GM21528 (cell line): Measurements from ENCODE around the gene DDX51.
"Not testable (repeated sequence)": the region's sequence is repeated elsewhere in the genome, so short reads cannot be mapped to it uniquely, and the experiment has no call there.

Experiments used
- ATAC-seq: cut with Tn5 transposase; IDR thresholded peaks from one replicate; pipeline ENCODE4 v1.9.1; 2021; ENCODE audit warnings: mild to moderate bottlenecking, moderate library complexity; ENCODE audit not compliant: unreplicated experiment, low FRiP score

The DDX51 gene

DNA sequence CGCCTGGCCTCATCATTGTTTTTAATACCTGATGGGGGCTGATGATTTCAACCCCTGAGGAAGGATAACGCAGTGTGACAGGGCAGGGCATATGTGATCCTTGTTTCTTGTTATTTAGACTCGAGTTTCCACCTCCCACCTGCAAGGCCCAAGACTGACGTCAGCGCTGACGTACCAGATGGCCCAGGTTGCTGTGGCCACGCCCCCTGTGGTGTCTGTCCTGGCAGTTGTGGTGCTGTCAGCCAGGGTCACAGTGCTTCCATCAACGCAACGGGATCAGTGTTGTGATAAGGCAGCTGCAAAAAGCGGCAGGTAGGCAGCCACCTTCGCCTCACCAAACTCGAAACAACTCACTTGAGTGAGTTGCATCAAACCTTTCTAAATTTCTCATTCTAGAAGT is 18.4 kb downstream of the DDX51 start:
- ATAC-seq: no peak

DNA sequence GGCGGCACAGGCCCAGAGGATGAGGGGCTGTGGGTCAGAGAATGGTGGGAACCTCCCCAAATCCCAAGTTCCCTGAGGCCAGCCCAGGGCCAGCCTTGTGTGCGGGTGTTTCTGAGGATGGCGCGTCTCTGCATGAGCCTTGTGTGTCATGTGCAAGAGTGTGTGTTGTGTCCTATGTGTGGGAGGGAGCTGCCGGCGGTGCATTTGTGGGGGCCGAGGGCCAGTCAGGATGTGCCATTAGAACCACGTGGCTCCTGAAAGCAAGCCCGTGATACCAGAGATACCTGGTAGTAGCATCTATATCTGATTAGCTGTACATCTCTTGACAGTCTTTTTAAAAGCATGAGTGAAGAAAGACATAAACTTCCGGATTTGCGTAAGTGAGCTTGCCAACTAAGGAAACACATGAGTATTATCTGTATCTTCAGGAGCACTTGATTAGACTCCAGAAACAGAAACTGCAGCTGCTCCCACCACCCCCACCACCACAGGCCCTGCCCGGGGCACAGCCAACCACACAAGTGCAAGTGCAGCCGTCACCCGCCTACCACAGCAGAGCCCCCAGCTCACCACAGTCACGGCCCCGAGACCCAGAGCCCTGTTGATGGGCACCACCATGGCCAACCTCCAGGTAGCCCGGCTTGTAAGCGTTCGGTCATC is 19.2 kb downstream of the DDX51 start:
- no peak for ATAC-seq

DNA sequence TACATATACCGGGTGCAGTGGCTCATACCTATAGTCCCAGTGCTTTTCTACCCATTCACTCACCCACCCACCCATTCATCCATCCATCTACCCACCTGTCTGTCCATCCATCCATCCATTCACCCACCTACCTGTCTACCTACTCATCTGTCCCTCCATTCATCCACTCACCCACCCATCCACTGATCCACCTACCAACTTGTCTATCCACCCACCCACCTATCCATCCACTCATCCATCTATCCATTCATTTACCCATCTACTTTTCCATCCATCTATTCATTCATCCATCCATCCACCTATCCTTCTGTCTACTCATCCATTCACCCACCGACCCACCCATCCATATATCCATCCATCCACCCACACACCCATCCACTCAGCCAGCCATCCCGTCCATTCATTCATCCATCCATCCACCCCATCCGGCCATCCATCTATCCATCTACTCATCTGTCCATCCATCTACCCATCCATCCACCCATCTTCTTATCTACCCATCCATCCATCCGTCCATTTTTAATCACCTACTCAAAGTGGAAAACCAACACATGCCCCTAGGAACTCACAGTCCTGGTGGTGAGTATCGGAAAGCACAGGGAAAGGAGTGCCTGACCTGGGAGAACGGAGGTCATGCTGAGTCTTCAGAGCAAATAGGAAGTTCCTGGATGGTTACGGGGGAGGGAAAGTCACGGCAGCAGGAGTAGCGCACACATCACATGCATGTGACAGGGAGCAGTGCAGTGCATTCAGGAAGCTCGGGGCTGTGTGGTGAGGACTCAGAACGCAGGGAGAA is 20.0 kb downstream of the DDX51 start:
- ATAC-seq: no peak

DNA sequence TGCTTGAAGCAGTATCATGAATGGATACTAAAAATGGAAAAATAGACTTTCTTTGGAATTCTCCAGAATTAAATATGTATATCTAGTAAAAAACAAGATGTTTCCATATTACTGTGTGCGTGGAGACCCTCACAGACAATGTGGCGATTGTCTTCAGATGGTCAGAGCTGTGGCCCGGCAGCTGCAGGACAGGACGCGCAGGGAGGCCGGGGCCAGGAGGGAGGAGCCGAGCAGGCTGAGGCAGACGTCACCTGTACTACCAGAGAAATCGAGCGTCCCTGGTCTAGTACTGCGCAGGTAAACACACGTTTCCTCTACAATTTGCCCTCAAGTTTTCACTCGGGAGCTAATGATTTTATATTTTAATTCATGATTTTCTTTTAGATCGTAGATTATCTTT is 22.8 kb downstream of the DDX51 start:
- no peak for ATAC-seq

DNA sequence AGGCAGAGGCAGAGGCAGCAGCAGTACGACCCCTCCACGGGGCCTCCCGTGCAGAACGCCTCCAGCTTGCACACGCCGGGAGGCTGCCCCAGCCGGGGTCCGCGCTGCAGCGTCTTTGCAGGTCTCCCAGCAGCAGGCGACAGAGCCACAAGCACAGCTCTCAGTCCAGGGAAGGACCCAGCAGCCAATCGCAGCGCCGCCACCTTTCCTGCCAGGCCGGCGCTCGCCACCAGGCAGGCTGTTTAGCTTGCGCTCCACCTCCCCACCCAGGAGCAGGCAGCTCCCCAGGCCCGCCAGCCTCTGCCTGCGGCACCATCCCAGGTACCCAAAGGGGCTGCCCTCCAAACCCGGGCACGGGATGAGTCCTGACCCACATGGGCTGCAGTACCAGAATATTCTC is 25.2 kb downstream of the DDX51 start:
- ATAC-seq: no peak

DNA sequence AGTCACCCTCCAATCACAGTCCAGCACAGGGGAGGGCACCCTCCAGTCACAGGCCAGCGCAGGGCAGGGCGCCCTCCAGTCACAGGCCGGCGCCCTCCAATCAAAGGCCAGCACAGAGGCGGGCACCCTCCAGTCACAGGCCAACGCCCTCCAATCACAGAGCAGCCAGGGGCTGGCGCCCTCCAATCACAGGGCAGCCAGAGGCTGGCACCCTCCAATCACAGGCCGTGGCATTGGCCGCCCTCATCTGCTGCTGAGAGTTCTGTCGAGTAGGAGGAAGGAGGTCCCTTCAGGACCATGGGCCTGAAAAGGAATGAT is 26.6 kb downstream of the DDX51 start:
- no peak for ATAC-seq

DNA sequence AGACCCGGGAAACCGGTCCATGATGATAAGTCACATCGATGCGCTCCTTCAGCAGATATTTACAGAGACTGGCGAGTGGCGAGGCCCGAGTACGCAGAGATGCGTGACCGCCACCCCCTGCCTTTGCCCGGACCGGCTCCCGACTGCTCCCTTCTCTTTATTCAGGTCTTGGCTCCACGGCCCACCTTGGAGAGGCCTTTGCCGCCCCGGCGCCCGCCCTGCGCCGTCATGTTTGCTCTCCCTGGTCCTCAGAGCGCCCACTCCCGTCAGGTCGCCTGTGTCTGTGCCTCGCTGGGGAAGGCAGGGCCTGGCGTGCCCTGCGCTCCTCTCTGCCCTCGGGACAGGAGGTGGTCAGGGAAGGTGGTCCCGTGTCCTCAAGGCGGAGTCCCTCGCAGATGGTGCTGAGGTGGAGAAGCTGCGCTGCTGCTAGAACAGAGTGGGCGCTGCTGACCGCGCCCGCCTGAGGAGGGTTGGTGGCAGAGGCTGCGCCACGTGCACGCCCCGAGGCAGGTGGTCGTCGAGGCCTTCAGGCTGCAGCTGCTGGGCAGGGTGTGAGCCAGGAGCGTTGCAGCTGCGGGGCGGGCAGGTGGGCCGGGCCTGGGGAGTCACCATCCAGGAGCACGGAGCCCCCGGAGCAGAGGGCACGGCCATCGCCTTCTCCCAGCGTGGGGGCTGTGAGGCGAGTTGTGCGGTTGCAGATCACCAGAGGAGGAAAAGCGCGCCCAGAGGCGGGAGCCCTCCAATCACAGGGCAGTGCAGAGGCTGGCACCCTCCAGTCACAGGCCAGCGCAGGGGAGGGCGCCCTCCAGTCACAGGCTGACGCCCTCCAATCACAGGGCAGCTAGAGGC is 27.2 kb downstream of the DDX51 start:
- no peak for ATAC-seq

DNA sequence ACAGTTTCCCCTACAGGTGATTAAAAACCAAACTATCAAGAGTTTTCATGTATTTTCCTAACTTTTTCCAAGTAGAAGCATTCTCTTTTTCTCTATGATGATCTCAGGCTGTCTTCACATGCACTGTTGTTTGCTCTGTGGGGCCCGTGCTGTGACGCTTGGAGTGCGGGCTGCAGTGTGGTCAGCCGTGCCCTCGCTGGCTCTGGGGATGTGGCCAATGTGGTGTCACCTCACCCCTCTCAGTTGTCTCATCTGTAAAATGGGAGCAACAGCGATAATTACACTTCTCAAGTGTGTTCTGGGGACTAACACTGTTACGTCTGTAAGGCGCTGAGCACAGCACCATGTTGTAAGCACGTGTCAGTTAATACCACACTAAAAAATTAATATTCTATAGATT is 28.6 kb downstream of the DDX51 start:
- no peak for ATAC-seq

DNA sequence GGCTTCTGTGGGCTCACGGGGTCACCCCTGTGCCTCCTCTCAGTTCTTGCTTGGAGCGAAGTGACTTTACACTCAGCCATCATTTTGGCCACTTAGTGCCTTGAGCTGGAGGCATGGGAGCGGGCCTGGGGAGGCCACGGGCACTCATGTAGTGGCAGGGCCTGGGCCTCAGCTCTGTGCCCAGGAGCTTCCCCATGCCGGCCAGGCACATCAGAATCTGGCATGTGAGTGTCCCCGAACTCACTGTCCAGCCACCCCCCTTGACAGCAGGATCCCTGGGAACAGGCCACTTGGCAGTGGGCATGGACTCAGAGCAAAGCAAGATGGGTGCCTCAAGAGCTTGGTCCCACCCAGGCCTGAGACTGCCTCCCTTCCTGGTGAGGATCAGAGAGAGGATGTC is 29.5 kb downstream of the DDX51 start:
- no peak for ATAC-seq

DNA sequence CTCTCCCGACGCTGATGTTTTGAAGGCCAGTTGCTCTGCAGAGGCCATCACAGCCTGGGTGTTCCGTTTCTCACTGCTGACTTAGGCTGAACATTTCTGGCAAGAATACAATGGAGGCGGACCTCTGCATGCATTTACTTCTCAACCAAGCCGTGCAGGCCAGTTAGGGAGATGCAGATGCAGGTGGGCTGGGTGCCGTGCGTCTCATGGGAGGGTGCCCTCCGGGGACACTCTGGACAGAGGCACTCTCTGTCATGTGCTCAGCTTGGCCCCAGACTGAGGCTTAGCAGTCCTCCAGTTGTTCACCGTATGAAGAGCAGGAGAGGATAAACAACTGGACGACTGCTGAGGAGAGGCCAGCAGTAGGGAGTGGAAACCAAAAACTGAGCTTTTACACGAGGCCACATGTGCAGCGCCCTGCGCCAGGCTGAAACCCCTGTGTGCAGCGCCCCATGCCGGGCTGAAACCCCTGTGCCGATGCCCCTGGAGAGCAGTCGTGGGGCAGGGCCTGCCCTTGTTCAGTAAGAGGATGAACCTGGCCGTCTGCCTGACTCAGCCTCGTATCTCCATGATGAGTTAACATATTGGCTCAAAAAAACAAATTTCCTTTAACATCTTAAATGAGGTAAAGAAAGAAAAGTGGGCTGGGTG is 32.3 kb downstream of the DDX51 start:
- ATAC-seq: no peak

DNA sequence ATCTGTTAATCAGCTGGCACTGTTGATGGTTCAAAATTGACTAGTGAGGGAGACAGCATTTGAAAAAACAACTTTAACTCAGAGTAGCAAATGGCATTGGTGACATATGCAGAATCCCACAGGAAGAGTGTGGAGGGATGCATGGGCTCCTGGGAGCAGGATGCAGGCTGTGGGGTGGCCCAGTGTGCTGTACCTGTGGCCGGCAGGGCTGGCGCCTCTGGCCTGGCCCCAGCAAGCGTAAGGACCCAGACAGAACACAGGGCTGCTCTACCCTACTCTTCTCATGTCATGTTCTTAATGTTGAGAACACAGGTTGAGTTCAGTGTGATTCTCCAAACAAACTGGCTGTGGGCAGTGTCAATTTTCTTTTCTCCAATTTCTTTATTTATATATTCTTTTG is 33.4 kb downstream of the DDX51 start:
- no peak for ATAC-seq

DNA sequence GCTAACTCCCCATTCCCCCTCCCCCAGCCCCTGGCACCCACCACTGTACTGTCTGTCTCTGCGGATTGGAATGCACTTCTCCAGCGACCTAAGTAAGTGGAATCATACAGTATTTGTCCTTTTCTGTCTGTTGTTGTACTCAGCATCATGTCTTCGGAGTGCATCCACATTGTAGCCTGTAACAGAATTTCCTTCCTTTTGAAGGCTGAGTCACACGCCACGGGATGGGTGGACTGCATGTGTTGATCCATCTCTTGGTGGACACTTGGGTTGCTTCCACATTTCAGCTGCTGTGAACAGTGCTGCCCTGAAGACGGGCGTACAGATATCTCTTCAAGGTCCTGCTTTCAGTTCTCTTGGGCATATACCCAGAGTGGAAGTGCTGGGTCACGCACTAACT is 34.4 kb downstream of the DDX51 start:
- ATAC-seq: no peak

DNA sequence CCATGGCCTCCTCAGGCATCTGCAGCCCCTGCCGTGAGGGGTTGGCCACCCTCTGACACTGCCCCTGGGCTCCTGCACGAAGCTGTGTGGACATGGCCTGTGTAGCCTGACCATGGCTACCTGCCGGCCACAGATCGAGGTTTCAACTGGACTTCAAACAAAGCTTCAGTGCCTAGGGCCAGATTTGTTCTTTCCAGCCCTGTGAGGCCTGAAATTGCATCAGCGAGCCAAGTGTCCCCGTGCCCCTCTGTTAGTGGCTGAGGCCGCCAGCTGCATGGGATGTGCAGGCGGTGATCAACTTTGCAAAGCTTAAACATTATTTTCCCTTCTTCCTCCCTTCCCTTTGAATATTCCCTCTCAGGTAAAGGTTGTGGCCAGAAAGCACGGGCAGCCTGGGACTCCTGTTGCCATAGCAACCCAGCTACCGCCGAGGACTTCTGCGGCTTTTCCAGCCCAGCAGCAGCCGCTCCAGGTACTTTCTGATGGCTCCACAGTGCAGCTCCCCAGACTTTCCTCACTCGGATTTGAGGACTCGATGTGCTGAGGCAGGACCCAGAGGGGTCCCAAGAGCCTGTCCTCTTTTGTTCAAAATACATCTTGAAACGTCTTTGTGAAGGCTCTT is 35.8 kb downstream of the DDX51 start:
- no peak for ATAC-seq

DNA sequence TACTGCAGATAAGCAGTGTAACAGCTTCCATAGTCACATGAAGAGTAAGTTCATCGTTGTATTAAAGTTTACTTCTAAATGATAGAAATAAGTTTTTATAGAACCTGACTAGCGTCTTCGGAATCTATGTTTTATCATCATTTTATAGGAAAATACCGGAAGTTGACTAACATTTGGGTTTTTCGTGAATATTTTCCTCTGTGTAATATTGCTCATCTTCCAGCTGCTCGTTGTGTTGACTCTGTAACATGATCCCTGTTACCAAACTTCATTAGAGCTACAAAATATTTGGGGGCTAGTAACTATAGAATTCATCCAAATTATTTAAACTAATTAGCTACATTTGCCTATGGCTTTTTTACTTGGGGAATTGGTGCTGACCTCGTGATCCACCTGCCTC is 37.2 kb downstream of the DDX51 start:
- ATAC-seq: no peak

DNA sequence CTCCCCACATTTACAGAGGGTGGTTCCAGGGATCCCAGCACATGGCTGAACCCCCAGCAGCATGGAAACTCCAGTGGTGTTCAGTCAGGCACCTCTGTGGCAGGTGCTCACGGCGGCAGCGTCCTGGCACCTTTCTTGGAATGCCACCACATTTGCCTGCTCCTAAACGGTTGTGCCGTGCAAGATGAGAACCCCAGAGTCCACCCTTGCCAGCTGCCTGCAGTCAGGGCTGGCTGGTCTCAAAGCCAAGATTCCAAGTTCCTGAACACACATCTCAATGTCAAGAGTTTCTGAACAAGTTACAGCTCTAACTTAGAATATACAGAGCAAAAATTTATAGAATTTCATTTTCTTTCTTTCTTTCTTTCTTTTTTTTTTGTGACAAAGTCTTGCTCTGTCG is 38.7 kb downstream of the DDX51 start:
- no peak for ATAC-seq

DNA sequence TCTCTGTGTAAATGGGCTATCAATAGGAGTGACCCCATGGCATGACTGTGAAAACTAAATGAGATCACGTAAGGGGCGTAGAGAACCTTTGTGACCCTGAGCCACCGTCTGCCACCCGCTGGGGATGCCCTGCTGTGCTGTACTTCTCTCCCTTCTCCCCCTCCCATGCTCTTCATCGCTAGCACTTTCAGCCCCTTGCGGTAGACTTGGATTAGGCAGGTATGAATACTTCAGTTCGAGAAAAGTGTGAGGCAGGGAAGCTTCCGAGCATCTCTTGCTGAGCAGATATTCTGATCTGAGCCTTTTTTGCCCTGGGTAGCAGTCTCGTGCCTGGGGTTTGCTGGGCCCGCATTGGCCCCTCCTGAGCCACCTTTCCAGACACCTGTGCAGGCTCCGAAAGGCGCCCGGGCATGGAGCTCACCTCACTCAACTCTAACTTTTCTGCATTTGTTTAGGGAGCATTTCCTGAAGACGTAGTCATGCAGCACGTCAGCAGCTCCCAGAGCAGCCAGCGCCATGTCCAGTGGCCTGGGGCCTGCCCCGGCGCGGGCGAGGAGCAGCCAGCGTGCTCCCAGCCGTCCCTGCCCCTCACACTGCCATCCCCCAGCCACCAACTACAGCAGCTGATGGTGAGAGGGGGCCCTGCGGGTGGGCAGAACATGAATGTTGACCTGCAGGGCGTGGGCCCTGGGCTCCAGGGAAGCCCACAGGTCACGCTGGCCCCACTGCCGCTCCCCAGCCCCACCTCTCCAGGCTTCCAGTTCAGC is 40.4 kb downstream of the DDX51 start:
- no peak for ATAC-seq

DNA sequence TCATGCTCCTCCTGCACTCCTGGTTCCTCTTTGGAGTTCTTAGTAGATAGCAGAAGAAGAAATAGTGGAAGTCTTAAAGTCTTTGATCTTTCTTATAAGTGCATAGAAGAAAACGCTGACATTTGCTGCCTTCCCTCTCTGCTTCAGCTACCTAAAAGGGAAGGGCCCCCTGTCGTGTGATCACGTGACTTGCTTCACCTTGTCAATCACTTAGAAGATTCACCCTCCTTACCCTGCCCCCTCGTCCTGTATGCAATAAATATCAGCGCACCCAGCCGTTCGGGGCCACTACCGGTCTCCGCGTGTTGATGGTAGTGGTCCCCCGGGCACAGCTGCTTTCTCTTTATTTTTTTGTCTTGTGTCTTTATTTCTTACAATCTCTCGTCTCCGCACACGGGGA is 41.0 kb downstream of the DDX51 start:
- not testable (repeated sequence) for ATAC-seq

DNA sequence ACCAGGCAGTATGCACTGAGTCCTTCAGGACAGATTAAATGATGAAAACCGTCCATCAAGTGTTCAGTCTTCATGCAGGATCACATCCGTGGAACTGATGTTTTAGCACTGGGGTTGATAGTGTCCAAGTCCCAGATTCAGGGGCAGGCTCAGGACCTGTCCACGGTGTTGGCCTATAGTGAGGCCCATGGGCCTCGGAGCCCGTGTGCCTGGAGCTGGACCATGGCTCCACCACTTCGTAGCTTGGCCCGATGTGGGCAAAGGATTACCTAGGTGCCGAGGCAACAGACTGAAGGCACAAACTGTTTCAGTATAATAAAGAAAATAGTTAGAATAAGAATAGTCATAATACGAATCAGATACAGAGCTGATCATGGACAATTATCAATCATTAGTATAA is 41.8 kb downstream of the DDX51 start:
- no peak for ATAC-seq

DNA sequence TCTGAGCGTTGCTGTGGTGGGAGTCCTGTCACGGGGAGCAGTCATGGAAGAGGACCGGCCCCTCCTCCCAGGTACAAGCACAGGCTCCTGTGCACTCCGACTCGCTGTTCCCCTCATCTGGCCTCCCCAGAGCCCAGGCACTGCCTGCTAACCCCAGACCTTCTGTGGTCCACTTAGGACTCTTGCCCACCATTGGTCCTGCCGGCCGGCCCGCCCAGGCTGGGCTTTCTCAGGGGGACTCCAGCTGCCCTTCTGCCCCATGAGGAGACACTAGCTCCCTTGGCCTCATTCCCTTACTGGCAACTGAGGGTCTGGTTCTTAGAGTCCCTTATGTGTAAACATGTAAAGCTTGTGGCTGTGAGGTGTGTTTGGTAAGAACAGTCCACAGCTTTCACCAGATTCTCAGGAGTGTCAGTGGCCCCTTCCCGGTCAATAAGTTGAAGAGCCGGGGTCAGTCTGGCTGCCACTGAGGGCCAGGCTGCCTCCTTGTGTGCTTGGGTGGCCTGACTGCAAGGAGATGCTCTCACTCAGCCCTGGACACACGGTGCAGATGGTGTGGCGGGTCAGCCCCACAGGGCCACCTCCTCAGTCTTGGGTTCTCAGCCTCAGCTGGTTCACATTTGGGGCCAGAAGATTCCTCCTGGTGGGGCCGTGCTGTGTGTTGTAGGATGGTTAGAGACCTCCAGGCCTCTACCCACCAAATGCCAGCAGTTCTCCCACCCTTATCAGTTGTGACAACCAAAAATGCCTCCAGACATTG is 43.6 kb downstream of the DDX51 start:
- no peak for ATAC-seq
